Measurements from ENCODE around the gene PABPC1L. TPM values are rescaled to one million over a fixed set of nuclear protein-coding genes. Genes with fewer than 3 reads are reported as not detected.

The PABPC1L gene
- total and polyA plus RNA-seq, 8 donors = 8.6 to 106 (median 27.7) TPM

DNA sequence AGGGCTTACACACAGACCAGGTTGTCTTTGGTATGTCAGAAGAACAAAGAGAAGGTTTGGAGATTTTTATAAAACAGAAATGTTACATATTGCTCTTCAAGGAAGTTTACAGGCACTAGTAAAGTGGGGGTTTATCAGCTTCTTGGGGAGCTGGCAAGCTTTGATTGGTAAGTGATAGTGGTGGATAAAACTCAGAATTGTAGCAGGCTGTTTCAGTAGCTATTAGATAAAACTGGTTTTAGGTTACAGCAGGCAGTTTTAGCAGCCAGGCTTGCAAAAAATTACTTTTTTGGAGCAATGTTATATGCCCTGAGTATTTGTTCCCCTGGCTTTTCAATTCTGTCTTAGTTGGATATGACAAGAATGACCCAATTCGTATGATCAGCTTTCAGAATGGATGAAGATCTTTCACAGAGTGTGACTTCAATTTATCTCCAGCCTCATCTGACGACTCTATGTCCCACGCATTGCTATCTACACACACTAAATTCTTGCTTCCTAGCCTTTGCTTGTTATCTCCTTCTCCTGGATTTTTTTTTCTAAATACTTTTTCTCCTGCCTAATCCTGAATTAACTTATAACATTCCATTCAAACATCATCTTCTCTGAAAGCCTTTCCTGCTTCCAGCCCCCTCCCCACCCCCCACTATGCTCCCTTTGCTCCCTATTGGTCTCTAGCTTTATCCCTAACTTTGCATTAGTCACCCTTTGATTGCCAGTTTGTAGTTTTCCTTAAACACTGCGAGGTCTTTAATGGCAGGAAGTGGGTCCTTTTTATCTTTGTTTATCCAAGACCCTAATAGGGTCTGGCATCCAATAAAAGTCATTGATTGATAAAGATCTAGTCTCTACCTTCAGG, 51.4 kb downstream of the PABPC1L start:
- TF ChIP-seq EP300 (IDR thresholded peaks at IDR 0.05) (no peak), POLR2AphosphoS5 (IDR thresholded peaks at IDR 0.05) (no peak), POLR2A (IDR thresholded peaks at IDR 0.05) (no peak)
- TF ChIP-seq, protein P1, sequence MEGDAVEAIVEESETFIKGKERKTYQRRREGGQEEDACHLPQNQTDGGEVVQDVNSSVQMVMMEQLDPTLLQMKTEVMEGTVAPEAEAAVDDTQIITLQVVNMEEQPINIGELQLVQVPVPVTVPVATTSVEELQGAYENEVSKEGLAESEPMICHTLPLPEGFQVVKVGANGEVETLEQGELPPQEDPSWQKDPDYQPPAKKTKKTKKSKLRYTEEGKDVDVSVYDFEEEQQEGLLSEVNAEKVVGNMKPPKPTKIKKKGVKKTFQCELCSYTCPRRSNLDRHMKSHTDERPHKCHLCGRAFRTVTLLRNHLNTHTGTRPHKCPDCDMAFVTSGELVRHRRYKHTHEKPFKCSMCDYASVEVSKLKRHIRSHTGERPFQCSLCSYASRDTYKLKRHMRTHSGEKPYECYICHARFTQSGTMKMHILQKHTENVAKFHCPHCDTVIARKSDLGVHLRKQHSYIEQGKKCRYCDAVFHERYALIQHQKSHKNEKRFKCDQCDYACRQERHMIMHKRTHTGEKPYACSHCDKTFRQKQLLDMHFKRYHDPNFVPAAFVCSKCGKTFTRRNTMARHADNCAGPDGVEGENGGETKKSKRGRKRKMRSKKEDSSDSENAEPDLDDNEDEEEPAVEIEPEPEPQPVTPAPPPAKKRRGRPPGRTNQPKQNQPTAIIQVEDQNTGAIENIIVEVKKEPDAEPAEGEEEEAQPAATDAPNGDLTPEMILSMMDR (IDR thresholded peaks at IDR 0.05) = no peak
- no peak for DNase-seq
- peaks cover 0 to 9% (median 5%) of the 10 kb centered on the region in 4 donors for H3K36me3 ChIP-seq
- peaks cover 11 to 42% (median 26%) of the 10 kb centered on the region in 4 donors for H3K4me1 ChIP-seq
- WGBS, 5 donors = 52 to 66% (median 56%) methylated on average over 4 of the region's 4 CpGs
- intact Hi-C loops (cut with DNase I; ENCODE audit: low total_unique reads) = no loop called here
- peak overlapping the region in 1 of 4 donors; percentile 83 for H3K4me3 ChIP-seq
- no peaks in the 10 kb centered on the region for H3K9me3 ChIP-seq
- no peaks in the 10 kb centered on the region for H3K27me3 ChIP-seq
- peak overlapping the region in 4 of 5 donors; percentile 80 to 87 (median 84) for H3K27ac ChIP-seq

DNA sequence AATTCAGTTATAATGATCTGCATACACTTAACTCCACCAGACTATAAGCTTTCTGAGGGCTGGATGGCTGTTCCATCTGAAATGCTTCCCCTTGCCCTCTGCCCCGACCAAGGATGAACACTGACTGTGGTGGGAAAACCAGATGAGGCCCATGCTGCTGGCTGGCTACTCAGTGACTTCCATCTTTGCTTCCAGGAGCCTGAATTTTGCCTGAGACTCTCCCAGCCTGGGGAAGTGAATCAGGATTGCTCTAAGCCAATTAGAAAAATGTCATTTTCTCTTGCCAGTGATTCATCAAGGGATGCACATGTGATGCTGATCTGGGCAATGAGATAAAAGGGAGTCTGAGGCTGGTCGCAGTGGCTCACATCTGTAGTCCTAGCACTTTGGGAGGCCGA, 52.0 kb downstream of the PABPC1L start:
- intact Hi-C loops (cut with DNase I; ENCODE audit: low total_unique reads) = no loop called here
- H3K27ac ChIP-seq = no peak overlapping the region
- TF ChIP-seq EP300 (IDR thresholded peaks at IDR 0.05) (no peak), POLR2AphosphoS5 (IDR thresholded peaks at IDR 0.05) (no peak), POLR2A (IDR thresholded peaks at IDR 0.05) (no peak)
- TF ChIP-seq, protein P1 (IDR thresholded peaks at IDR 0.05) = no peak

DNA sequence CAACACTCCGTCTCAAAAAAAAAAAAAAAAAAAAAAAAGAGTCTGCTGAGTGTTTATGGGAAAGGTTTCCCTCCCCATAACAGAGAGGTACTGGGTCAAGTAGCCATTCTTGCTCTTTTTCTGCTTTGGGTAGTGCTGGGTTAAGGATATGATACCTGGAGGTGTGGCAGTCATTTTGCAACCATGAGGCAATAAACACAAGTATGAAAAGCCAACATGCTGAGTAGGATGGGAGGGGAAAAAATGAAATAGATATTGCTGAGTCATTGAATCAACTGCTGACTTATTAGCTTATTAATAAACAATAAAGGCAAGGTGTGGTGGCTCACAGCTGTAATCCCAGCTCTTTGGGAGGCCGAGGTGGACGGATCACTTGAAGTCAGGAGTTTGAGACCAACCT, 52.6 kb downstream of the PABPC1L start:
- no peak overlapping the region for H3K4me3 ChIP-seq
- peaks cover 0 to 3% (median 0%) of the 10 kb centered on the region in 4 donors for H3K36me3 ChIP-seq
- no peaks in the 10 kb centered on the region for H3K27me3 ChIP-seq
- H3K9me3 ChIP-seq = no peaks in the 10 kb centered on the region
- DNase-seq = no peak
- TF ChIP-seq EP300 (IDR thresholded peaks at IDR 0.05) (no peak), POLR2A (IDR thresholded peaks at IDR 0.05) (no peak), POLR2AphosphoS5 (IDR thresholded peaks at IDR 0.05) (no peak)
- TF ChIP-seq, protein P1 (IDR thresholded peaks at IDR 0.05) = no peak
- H3K27ac ChIP-seq = no peak overlapping the region
- peaks cover 18 to 40% (median 32%) of the 10 kb centered on the region in 4 donors for H3K4me1 ChIP-seq
- WGBS, 5 donors = 90 to 97% (median 92%) methylated on average over 3 of the region's 3 CpGs
- intact Hi-C loops (cut with DNase I; ENCODE audit: low total_unique reads) = no loop called here

More for the DNA sequence above, 52.0 kb downstream of the PABPC1L start:
- H3K9me3 ChIP-seq = no peaks in the 10 kb centered on the region
- H3K4me1 ChIP-seq = peaks cover 12 to 39% (median 28%) of the 10 kb centered on the region in 4 donors
- 83 to 92% (median 89%) methylated on average over 3 of the region's 3 CpGs for WGBS, 5 donors
- DNase-seq = no peak
- peaks cover 0 to 3% (median 1%) of the 10 kb centered on the region in 4 donors for H3K36me3 ChIP-seq
- H3K4me3 ChIP-seq = no peak overlapping the region
- H3K27me3 ChIP-seq = no peaks in the 10 kb centered on the region

DNA sequence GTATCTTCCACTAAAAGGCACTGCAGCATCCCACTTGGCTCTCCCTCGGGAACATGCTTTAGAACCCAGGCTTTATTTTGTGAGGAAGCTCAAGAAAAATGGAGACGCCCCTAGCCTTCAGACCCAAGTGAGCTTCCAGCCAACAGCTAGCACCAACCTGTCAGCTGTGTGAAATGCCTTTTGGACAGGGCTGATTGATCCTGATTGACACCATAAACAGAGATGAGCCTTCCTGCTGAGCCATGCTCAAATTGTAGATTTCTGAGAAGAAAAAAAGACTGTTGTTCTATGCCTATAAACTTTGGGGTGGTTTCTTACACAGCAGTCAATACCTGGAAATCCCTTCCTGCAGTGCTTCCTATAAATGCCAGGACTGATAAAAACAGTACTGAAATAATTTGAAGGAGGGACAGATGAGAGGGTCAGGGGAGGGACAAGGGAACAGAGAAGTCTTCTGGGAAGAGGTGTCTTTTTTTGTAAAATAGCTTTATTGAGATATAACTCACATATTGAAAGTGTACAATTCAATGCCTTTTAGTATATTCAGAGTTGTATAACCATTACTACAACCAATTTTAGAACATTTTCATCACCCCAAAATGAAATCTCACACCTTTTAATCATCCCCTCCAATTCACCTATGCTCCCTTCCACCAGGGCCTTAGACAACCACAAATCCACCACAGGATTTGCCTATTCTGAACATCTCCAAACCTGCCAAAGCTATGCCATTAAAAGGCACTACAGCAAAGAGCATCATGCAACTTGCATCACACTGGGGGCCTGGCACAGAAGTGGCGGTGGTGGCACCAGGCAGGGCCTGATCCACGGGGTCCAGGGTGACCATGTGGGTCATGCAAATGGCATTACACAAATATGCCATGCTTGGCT, 53.7 kb downstream of the PABPC1L start:
- intact Hi-C loops (cut with DNase I; ENCODE audit: low total_unique reads) = no loop called here
- WGBS, 5 donors = 78 to 85% (median 84%) methylated on average over 4 of the region's 4 CpGs
- no peaks in the 10 kb centered on the region for H3K27me3 ChIP-seq
- no peaks in the 10 kb centered on the region for H3K36me3 ChIP-seq
- H3K9me3 ChIP-seq = no peaks in the 10 kb centered on the region
- H3K27ac ChIP-seq = no peak overlapping the region
- DNase-seq = no peak
- no peak for TF ChIP-seq POLR2A (IDR thresholded peaks at IDR 0.05)
- TF ChIP-seq EP300 (IDR thresholded peaks at IDR 0.05) = no peak
- TF ChIP-seq, protein P1 (IDR thresholded peaks at IDR 0.05) = no peak
- TF ChIP-seq POLR2AphosphoS5 (IDR thresholded peaks at IDR 0.05) = no peak
- H3K4me3 ChIP-seq = no peak overlapping the region
- peaks cover 22 to 41% (median 40%) of the 10 kb centered on the region in 4 donors for H3K4me1 ChIP-seq
